MCF 10A (cell line): ENCODE measurements around the gene GRM2. TPM values are rescaled to one million over a fixed set of nuclear protein-coding genes. Genes with fewer than 3 reads are reported as not detected.

ENCODE experiments used
- Bru-seq: library from RNA; stranded (reverse); fragments of 400-500 nt; gene quantifications from one replicate; lab custom pipeline; 2021; lab: Mats Ljungman, UMichigan
- BruChase-seq, 2 experiments: library from RNA; stranded (reverse); fragments of 400-500 nt; gene quantifications; one replicate each; lab custom pipeline; 2021; lab: Mats Ljungman, UMichigan
- BruUV-seq: library from RNA; stranded (reverse); fragments of 400-500 nt; replicated peaks from 2 replicates; lab custom pipeline; 2021; lab: Mats Ljungman, UMichigan
- CTCF ChIA-PET: fragments of 300-600 bp; sonication (Branson Sonifier 250); formaldehyde crosslinking; extraction: SDS; loops from one replicate; lab custom pipeline; 2021; ENCODE audit warnings: antibody characterized with exemption, inconsistent platforms; lab: Yijun Ruan, JAX
- POLR2A ChIA-PET: fragments of 300-600, 350-650 bp; sonication (Branson Sonifier 250); formaldehyde crosslinking; extraction: SDS; loops from one replicate; lab custom pipeline; 2020; ENCODE audit warnings: antibody characterized with exemption, inconsistent platforms; lab: Yijun Ruan, JAX
- DNase-seq: peaks from one replicate; pipeline ENCODE4 v3.0.0-alpha.2; 2018; ENCODE audit not compliant: unreplicated experiment
- H3K27ac Mint-ChIP-seq: one replicate; pipeline ENCODE4 v1.8.0; 2022; ENCODE audit warnings: mild to moderate bottlenecking, low read depth, mixed read lengths; ENCODE audit not compliant: unreplicated experiment
- H3K27me3 Mint-ChIP-seq: one replicate; pipeline ENCODE4 v1.8.0; 2022; ENCODE audit warnings: mixed read lengths; ENCODE audit not compliant: insufficient read depth, unreplicated experiment
- H3K36me3 Mint-ChIP-seq: one replicate; pipeline ENCODE4 v1.8.0; 2022; ENCODE audit warnings: mild to moderate bottlenecking, moderate library complexity, mixed read lengths; ENCODE audit not compliant: insufficient read depth, unreplicated experiment
- H3K4me1 Mint-ChIP-seq: one replicate; pipeline ENCODE4 v1.8.0; 2022; ENCODE audit warnings: mixed read lengths; ENCODE audit not compliant: insufficient read depth, unreplicated experiment
- H3K4me3 Mint-ChIP-seq: one replicate; pipeline ENCODE4 v1.8.0; 2022; ENCODE audit warnings: mild to moderate bottlenecking, moderate library complexity, mixed read lengths; ENCODE audit not compliant: unreplicated experiment
- H3K9me3 Mint-ChIP-seq: one replicate; pipeline ENCODE4 v1.8.0; 2022; ENCODE audit warnings: mixed read lengths; ENCODE audit not compliant: unreplicated experiment
- CTCF ChIP-seq: fragments of 200-600 bp; IDR thresholded peaks from one replicate; pipeline ENCODE4 v1.8.0; 2022; ENCODE audit warnings: antibody characterized with exemption, mild to moderate bottlenecking; ENCODE audit not compliant: unreplicated experiment
- intact Hi-C: fragments of 100-400 bp; cut with micrococcal nuclease; formaldehyde crosslinking; loops from 2 replicates; pipeline ENCODE4 v1.14.1; 2022
- long read RNA-seq: library from polyadenylated mRNA; stranded (forward); transcript quantifications from one replicate; pipeline ENCODE4 v2.0.0, GENCODE V29; 2022
- total RNA-seq: library from RNA; stranded (reverse); gene quantifications from 2 replicates; pipeline ENCODE4 v1.2.3, GENCODE V29; 2022

GRM2 gene
- total RNA-seq (0.23 and 0.44 TPM in 2 replicates), Bru-seq, nascent RNA (percentile 29 among the genes with signal in this experiment), BruChase-seq, experiment 1, labeled RNA remaining after a 6-hour chase (percentile 35 among the genes with signal in this experiment), BruChase-seq, experiment 2, labeled RNA remaining after a 2-hour chase (percentile 31 among the genes with signal in this experiment)
- long read RNA-seq: 0 reads

- BruUV-seq: no TSS peak
- POLR2A ChIA-PET: no interaction called here
- intact Hi-C loops: no loop called here
- no peaks in the 10 kb centered on the region for H3K9me3 Mint-ChIP-seq
- peaks cover 19% of the 10 kb centered on the region for H3K36me3 Mint-ChIP-seq
- CTCF ChIA-PET: interaction anchor here (0.6 to 1.1 kb wide), 3 partner anchors 12 to 144 kb away, joined by 3 to 4 read pairs (median 3); no protein-coding TSS in a partner anchor
- TF ChIP-seq CTCF: no peak
- no peaks in the 10 kb centered on the region for H3K27me3 Mint-ChIP-seq
- DNase-seq: no peak
- no peaks in the 10 kb centered on the region for H3K4me1 Mint-ChIP-seq
- no peak within 1 kb of the TSS for H3K27ac Mint-ChIP-seq
- no peak within 1 kb of the TSS for H3K4me3 Mint-ChIP-seq
These were observed at the start of gene GRM2 for GRCh38 chr3:51706788-51707731. TSS of gene GRM2 (plus strand) at chr3:51707068. CDS start at chr3:51708984, 1,916 bp downstream.

- DNase-seq: no peak
- no TSS peak for BruUV-seq
- H3K4me1 Mint-ChIP-seq: no peaks in the 10 kb centered on the region
- peaks cover 2% of the 10 kb centered on the region for H3K9me3 Mint-ChIP-seq
- H3K27me3 Mint-ChIP-seq: no peaks in the 10 kb centered on the region
- ChIA-PET CTCF (interaction anchor here (0.6 to 7.2 kb wide), 6 partner anchors 12 to 155 kb away, joined by 3 to 50 read pairs (median 6); partner anchors contain the start of gene TEX264), POLR2A (interaction anchor here (0.7 kb wide), 1 partner anchor 227 kb away, joined by 3 read pairs; no protein-coding TSS in a partner anchor)
- no peak overlapping the region for H3K4me3 Mint-ChIP-seq
- peaks cover 58% of the 10 kb centered on the region for H3K36me3 Mint-ChIP-seq
- no peak overlapping the region for H3K27ac Mint-ChIP-seq
- no peak for TF ChIP-seq CTCF
- intact Hi-C loops: no loop called here
These were observed 49.6 kb upstream of the GRM2 start for GRCh38 chr3:51657234-51657633.

GRCh38 chr3:51659942-51660341 is 46.9 kb upstream of the GRM2 start:
- BruUV-seq: no TSS peak
- DNase-seq: no peak
- Mint-ChIP-seq H3K9me3 (no peaks in the 10 kb centered on the region), H3K4me1 (no peaks in the 10 kb centered on the region), H3K27me3 (no peaks in the 10 kb centered on the region), H3K4me3 (no peak overlapping the region), H3K27ac (no peak overlapping the region), H3K36me3 (peaks cover 73% of the 10 kb centered on the region)
- TF ChIP-seq CTCF: no peak
- POLR2A ChIA-PET: interaction anchor here (0.6 kb wide), 1 partner anchor 1031 kb away, joined by 3 read pairs; no protein-coding TSS in a partner anchor
- CTCF ChIA-PET: interaction anchor here (3.7 to 7.2 kb wide), 2 partner anchors 10 to 158 kb away, joined by 12 to 50 read pairs; partner anchors contain the start of gene TEX264
- intact Hi-C loops: no loop called here
